ENCODE results near the gene PM20D2.

GRCh38 chr6:89148016-89148750 lies 2.3 kb downstream of the PM20D2 start:
- TF ChIP-seq, protein P1, sequence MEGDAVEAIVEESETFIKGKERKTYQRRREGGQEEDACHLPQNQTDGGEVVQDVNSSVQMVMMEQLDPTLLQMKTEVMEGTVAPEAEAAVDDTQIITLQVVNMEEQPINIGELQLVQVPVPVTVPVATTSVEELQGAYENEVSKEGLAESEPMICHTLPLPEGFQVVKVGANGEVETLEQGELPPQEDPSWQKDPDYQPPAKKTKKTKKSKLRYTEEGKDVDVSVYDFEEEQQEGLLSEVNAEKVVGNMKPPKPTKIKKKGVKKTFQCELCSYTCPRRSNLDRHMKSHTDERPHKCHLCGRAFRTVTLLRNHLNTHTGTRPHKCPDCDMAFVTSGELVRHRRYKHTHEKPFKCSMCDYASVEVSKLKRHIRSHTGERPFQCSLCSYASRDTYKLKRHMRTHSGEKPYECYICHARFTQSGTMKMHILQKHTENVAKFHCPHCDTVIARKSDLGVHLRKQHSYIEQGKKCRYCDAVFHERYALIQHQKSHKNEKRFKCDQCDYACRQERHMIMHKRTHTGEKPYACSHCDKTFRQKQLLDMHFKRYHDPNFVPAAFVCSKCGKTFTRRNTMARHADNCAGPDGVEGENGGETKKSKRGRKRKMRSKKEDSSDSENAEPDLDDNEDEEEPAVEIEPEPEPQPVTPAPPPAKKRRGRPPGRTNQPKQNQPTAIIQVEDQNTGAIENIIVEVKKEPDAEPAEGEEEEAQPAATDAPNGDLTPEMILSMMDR (IDR thresholded peaks at IDR 0.05): no peak
- no peak for TF ChIP-seq ZFX (IDR thresholded peaks at IDR 0.05; ENCODE audit: borderline replicate concordance)
